ENCODE data around the gene ACTR1B.

DNA sequence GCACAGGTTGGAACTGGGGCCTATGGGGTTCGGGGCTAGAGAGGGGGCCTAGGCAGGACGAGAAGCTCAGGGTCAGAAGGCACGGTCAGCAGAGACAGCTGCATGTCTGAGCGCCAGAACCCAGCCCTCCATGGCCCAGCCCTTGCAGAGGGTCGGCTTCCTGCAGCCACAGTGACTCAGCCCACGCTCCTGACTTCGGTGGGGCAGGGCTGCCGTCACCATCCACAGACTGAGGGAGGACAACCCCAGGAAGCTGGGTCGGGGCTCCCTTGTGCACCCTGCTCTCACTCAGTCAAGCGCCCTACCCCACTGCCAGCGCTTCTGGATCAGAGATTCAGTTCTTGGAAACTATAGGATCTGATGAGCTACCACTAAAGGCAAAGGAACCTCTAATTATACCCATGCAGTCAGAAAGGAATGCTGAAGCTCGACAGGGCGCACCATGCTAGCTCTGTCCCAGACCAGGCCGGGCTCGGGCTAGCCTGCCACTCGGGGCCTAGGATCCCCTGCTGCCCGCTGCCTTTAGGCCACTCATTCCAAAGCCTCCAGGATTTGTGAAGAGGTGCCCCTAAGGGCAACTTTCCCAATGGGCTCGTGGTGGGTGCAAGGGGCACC lies 3.0 kb downstream of the ACTR1B start:
- TF ChIP-seq, protein P1, sequence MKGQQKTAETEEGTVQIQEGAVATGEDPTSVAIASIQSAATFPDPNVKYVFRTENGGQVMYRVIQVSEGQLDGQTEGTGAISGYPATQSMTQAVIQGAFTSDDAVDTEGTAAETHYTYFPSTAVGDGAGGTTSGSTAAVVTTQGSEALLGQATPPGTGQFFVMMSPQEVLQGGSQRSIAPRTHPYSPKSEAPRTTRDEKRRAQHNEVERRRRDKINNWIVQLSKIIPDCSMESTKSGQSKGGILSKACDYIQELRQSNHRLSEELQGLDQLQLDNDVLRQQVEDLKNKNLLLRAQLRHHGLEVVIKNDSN (IDR thresholded peaks at IDR 0.05): no peak
- TF ChIP-seq, protein P2, sequence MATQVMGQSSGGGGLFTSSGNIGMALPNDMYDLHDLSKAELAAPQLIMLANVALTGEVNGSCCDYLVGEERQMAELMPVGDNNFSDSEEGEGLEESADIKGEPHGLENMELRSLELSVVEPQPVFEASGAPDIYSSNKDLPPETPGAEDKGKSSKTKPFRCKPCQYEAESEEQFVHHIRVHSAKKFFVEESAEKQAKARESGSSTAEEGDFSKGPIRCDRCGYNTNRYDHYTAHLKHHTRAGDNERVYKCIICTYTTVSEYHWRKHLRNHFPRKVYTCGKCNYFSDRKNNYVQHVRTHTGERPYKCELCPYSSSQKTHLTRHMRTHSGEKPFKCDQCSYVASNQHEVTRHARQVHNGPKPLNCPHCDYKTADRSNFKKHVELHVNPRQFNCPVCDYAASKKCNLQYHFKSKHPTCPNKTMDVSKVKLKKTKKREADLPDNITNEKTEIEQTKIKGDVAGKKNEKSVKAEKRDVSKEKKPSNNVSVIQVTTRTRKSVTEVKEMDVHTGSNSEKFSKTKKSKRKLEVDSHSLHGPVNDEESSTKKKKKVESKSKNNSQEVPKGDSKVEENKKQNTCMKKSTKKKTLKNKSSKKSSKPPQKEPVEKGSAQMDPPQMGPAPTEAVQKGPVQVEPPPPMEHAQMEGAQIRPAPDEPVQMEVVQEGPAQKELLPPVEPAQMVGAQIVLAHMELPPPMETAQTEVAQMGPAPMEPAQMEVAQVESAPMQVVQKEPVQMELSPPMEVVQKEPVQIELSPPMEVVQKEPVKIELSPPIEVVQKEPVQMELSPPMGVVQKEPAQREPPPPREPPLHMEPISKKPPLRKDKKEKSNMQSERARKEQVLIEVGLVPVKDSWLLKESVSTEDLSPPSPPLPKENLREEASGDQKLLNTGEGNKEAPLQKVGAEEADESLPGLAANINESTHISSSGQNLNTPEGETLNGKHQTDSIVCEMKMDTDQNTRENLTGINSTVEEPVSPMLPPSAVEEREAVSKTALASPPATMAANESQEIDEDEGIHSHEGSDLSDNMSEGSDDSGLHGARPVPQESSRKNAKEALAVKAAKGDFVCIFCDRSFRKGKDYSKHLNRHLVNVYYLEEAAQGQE (IDR thresholded peaks at IDR 0.05; ENCODE audit: low read depth): no peak
- TF ChIP-seq, protein P3, sequence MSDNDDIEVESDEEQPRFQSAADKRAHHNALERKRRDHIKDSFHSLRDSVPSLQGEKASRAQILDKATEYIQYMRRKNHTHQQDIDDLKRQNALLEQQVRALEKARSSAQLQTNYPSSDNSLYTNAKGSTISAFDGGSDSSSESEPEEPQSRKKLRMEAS (IDR thresholded peaks at IDR 0.05): no peak
- no peak for TF ChIP-seq RAD21 (IDR thresholded peaks at IDR 0.05; ENCODE audit: low read depth)
- no peak for TF ChIP-seq EP300 (IDR thresholded peaks at IDR 0.05; ENCODE audit: borderline replicate concordance)
- no peak for TF ChIP-seq NFIC (IDR thresholded peaks at IDR 0.05)
- TF ChIP-seq TAF1 (IDR thresholded peaks at IDR 0.05; ENCODE audit: low read depth): no peak
- TF ChIP-seq TEAD4 (IDR thresholded peaks at IDR 0.05): no peak
- TF ChIP-seq CREB1 (IDR thresholded peaks at IDR 0.05; ENCODE audit: low read depth): no peak
- no peak for TF ChIP-seq YY1 (IDR thresholded peaks at IDR 0.05; ENCODE audit: low read depth)
- no peak for TF ChIP-seq FOXM1 (IDR thresholded peaks at IDR 0.05; ENCODE audit: borderline replicate concordance, low read depth)
- no peak for TF ChIP-seq TCF12 (IDR thresholded peaks at IDR 0.05; ENCODE audit: low read depth)
- TF ChIP-seq CEBPB (IDR thresholded peaks at IDR 0.05): no peak
- no peak for TF ChIP-seq EGR1 (IDR thresholded peaks at IDR 0.05)

Data from Ishikawa (cell line).